Activated naive CD8-positive, alpha-beta T cell (primary cell): Measurements from ENCODE around the gene RBM12.

ENCODE experiments used
- H3K27ac Mint-ChIP-seq: one replicate; pipeline ENCODE4 v1.8.0; 2021; ENCODE audit warnings: mixed read lengths
- H3K27me3 Mint-ChIP-seq: one replicate; pipeline ENCODE4 v1.8.0; 2021; ENCODE audit warnings: mixed read lengths
- H3K36me3 Mint-ChIP-seq: one replicate; pipeline ENCODE4 v1.8.0; 2021; ENCODE audit warnings: mixed read lengths
- H3K4me1 Mint-ChIP-seq: one replicate; pipeline ENCODE4 v1.8.0; 2021; ENCODE audit warnings: low read depth, mixed read lengths
- H3K4me3 Mint-ChIP-seq: one replicate; pipeline ENCODE4 v1.8.0; 2021; ENCODE audit warnings: mild to moderate bottlenecking, mixed read lengths
- H3K9me3 Mint-ChIP-seq: one replicate; pipeline ENCODE4 v1.8.0; 2021; ENCODE audit warnings: low read depth, mixed read lengths

Gene RBM12

GRCh38 chr20:35651958-35652357 lies 12.7 kb downstream of the RBM12 start:
- Mint-ChIP-seq H3K4me1 (peaks cover 56% of the 10 kb centered on the region), H3K27me3 (no peaks in the 10 kb centered on the region), H3K27ac (no peak overlapping the region), H3K36me3 (peaks cover 3% of the 10 kb centered on the region), H3K4me3 (no peak overlapping the region), H3K9me3 (no peaks in the 10 kb centered on the region)

GRCh38 chr20:35650632-35651031 lies 14.1 kb downstream of the RBM12 start:
- Mint-ChIP-seq H3K27me3 (no peaks in the 10 kb centered on the region), H3K27ac (peak overlapping the region; percentile 76), H3K4me3 (no peak overlapping the region), H3K9me3 (no peaks in the 10 kb centered on the region), H3K36me3 (peaks cover 3% of the 10 kb centered on the region), H3K4me1 (peaks cover 58% of the 10 kb centered on the region)

- Mint-ChIP-seq H3K4me3 (no peak overlapping the region), H3K36me3 (peaks cover 3% of the 10 kb centered on the region), H3K9me3 (no peaks in the 10 kb centered on the region), H3K27ac (peak overlapping the region; percentile 75), H3K4me1 (peaks cover 75% of the 10 kb centered on the region), H3K27me3 (no peaks in the 10 kb centered on the region)
Observed at GRCh38 chr20:35648836-35649235, 15.9 kb downstream of the RBM12 start.

GRCh38 chr20:35644806-35645205 lies 19.9 kb downstream of the RBM12 start:
- peak overlapping the region; percentile 36 for H3K27ac Mint-ChIP-seq
- no peaks in the 10 kb centered on the region for H3K27me3 Mint-ChIP-seq
- no peaks in the 10 kb centered on the region for H3K36me3 Mint-ChIP-seq
- H3K4me3 Mint-ChIP-seq: no peak overlapping the region
- H3K9me3 Mint-ChIP-seq: no peaks in the 10 kb centered on the region
- peaks cover 88% of the 10 kb centered on the region for H3K4me1 Mint-ChIP-seq

GRCh38 chr20:35643045-35643444 lies 21.7 kb downstream of the RBM12 start:
- no peaks in the 10 kb centered on the region for H3K9me3 Mint-ChIP-seq
- H3K4me3 Mint-ChIP-seq: no peak overlapping the region
- peak overlapping the region; percentile 24 for H3K27ac Mint-ChIP-seq
- no peaks in the 10 kb centered on the region for H3K27me3 Mint-ChIP-seq
- H3K36me3 Mint-ChIP-seq: no peaks in the 10 kb centered on the region
- H3K4me1 Mint-ChIP-seq: peaks cover 83% of the 10 kb centered on the region

GRCh38 chr20:35641743-35642142 lies 23.0 kb downstream of the RBM12 start:
- Mint-ChIP-seq H3K36me3 (peaks cover 2% of the 10 kb centered on the region), H3K4me3 (no peak overlapping the region), H3K27ac (no peak overlapping the region), H3K27me3 (no peaks in the 10 kb centered on the region), H3K4me1 (peaks cover 87% of the 10 kb centered on the region), H3K9me3 (no peaks in the 10 kb centered on the region)

GRCh38 chr20:35640724-35641123 lies 24.0 kb downstream of the RBM12 start:
- H3K9me3 Mint-ChIP-seq: no peaks in the 10 kb centered on the region
- H3K36me3 Mint-ChIP-seq: peaks cover 2% of the 10 kb centered on the region
- H3K4me1 Mint-ChIP-seq: peaks cover 84% of the 10 kb centered on the region
- no peak overlapping the region for H3K4me3 Mint-ChIP-seq
- H3K27ac Mint-ChIP-seq: peak overlapping the region; percentile 75
- no peaks in the 10 kb centered on the region for H3K27me3 Mint-ChIP-seq

- Mint-ChIP-seq H3K4me1 (peaks cover 73% of the 10 kb centered on the region), H3K4me3 (no peak overlapping the region), H3K9me3 (no peaks in the 10 kb centered on the region), H3K27me3 (no peaks in the 10 kb centered on the region), H3K27ac (peak overlapping the region; percentile 18), H3K36me3 (peaks cover 2% of the 10 kb centered on the region)
Observed at GRCh38 chr20:35638751-35639150, 25.9 kb downstream of the RBM12 start.

- Mint-ChIP-seq H3K4me1 (peaks cover 62% of the 10 kb centered on the region), H3K27me3 (no peaks in the 10 kb centered on the region), H3K9me3 (no peaks in the 10 kb centered on the region), H3K36me3 (peaks cover 2% of the 10 kb centered on the region), H3K27ac (peak overlapping the region; percentile 75), H3K4me3 (no peak overlapping the region)
Observed at GRCh38 chr20:35637276-35637675, 27.4 kb downstream of the RBM12 start.

GRCh38 chr20:35636095-35636494 lies 28.6 kb downstream of the RBM12 start:
- Mint-ChIP-seq H3K4me3 (no peak overlapping the region), H3K27me3 (no peaks in the 10 kb centered on the region), H3K36me3 (peaks cover 2% of the 10 kb centered on the region), H3K27ac (peak overlapping the region; percentile 38), H3K9me3 (no peaks in the 10 kb centered on the region), H3K4me1 (peaks cover 51% of the 10 kb centered on the region)

- Mint-ChIP-seq H3K27ac (peak overlapping the region; percentile 38), H3K36me3 (peaks cover 2% of the 10 kb centered on the region), H3K4me3 (no peak overlapping the region), H3K27me3 (no peaks in the 10 kb centered on the region), H3K9me3 (no peaks in the 10 kb centered on the region), H3K4me1 (peaks cover 47% of the 10 kb centered on the region)
Observed at GRCh38 chr20:35635652-35636051, 29.0 kb downstream of the RBM12 start.

GRCh38 chr20:35632539-35633115 lies 32.1 kb downstream of the RBM12 start:
- Mint-ChIP-seq H3K27ac (peak overlapping the region; percentile 72), H3K4me1 (peaks cover 22% of the 10 kb centered on the region), H3K9me3 (no peaks in the 10 kb centered on the region), H3K27me3 (no peaks in the 10 kb centered on the region), H3K36me3 (peaks cover 2% of the 10 kb centered on the region), H3K4me3 (no peak overlapping the region)

- Mint-ChIP-seq H3K27me3 (no peaks in the 10 kb centered on the region), H3K36me3 (peaks cover 2% of the 10 kb centered on the region), H3K4me3 (no peak overlapping the region), H3K9me3 (no peaks in the 10 kb centered on the region), H3K4me1 (peaks cover 8% of the 10 kb centered on the region), H3K27ac (no peak overlapping the region)
Observed at GRCh38 chr20:35630636-35631035, 34.1 kb downstream of the RBM12 start.

- no peaks in the 10 kb centered on the region for H3K27me3 Mint-ChIP-seq
- H3K4me1 Mint-ChIP-seq: peaks cover 2% of the 10 kb centered on the region
- H3K36me3 Mint-ChIP-seq: peaks cover 3% of the 10 kb centered on the region
- no peaks in the 10 kb centered on the region for H3K9me3 Mint-ChIP-seq
- H3K27ac Mint-ChIP-seq: peak overlapping the region; percentile 28
- H3K4me3 Mint-ChIP-seq: no peak overlapping the region
Observed at GRCh38 chr20:35629427-35630145, 35.1 kb downstream of the RBM12 start.

GRCh38 chr20:35627121-35627520 lies 37.6 kb downstream of the RBM12 start:
- no peaks in the 10 kb centered on the region for H3K27me3 Mint-ChIP-seq
- peaks cover 3% of the 10 kb centered on the region for H3K36me3 Mint-ChIP-seq

More at GRCh38 chr20:35627121-35627520, 37.6 kb downstream of the RBM12 start:
- H3K9me3 Mint-ChIP-seq: no peaks in the 10 kb centered on the region
- no peak overlapping the region for H3K27ac Mint-ChIP-seq
- no peak overlapping the region for H3K4me3 Mint-ChIP-seq
- H3K4me1 Mint-ChIP-seq: no peaks in the 10 kb centered on the region
